Glutamatergic neuron (in vitro differentiated cells): ENCODE data around the gene C10orf67. TPM values are rescaled to one million over a fixed set of nuclear protein-coding genes. Genes with fewer than 3 reads are reported as not detected.

Source experiments
- DNase-seq: peaks from one replicate; pipeline ENCODE4 v3.0.0; 2022
- H3K27ac Mint-ChIP-seq: one replicate; pipeline ENCODE4 v1.8.0; 2020; ENCODE audit warnings: mild to moderate bottlenecking, mixed read lengths, inconsistent platforms; ENCODE audit not compliant: unreplicated experiment
- H3K27me3 Mint-ChIP-seq: one replicate; pipeline ENCODE4 v1.8.0; 2020; ENCODE audit warnings: mild to moderate bottlenecking, moderate library complexity, mixed read lengths, inconsistent platforms; ENCODE audit not compliant: unreplicated experiment
- H3K36me3 Mint-ChIP-seq: one replicate; pipeline ENCODE4 v1.8.0; 2020; ENCODE audit warnings: mild to moderate bottlenecking, mixed read lengths, inconsistent platforms; ENCODE audit not compliant: unreplicated experiment
- H3K4me1 Mint-ChIP-seq: one replicate; pipeline ENCODE4 v1.8.0; 2020; ENCODE audit warnings: mild to moderate bottlenecking, low read depth, mixed read lengths, inconsistent platforms; ENCODE audit not compliant: unreplicated experiment
- H3K4me3 Mint-ChIP-seq: one replicate; pipeline ENCODE4 v1.8.0; 2020; ENCODE audit warnings: mild to moderate bottlenecking, mixed read lengths, inconsistent platforms; ENCODE audit not compliant: unreplicated experiment
- H3K9me3 Mint-ChIP-seq: one replicate; pipeline ENCODE4 v1.8.0; 2020; ENCODE audit warnings: mild to moderate bottlenecking, moderate library complexity, mixed read lengths, inconsistent platforms; ENCODE audit not compliant: unreplicated experiment
- CTCF ChIP-seq: fragments of 200-600 bp; sonication (generic); IDR thresholded peaks from one replicate; pipeline ENCODE4 v1.5.0; 2021; ENCODE audit not compliant: partially characterized antibody, unreplicated experiment
- total RNA-seq: library from RNA; stranded (reverse); fragmentation: NEBNext Ultra II Directional; extraction: Animal tissue kit (Norgen Biotek cat#: 25700); gene quantifications from one replicate; pipeline ENCODE4 v1.2.1, GENCODE V29; 2021; ENCODE audit not compliant: unreplicated experiment

The C10orf67 gene
- total RNA-seq, 1 donor from 2014 or later: not detected

- no peak for DNase-seq
- no peak for TF ChIP-seq CTCF
- Mint-ChIP-seq H3K27ac (no peak overlapping the region), H3K27me3 (peaks cover 9% of the 10 kb centered on the region), H3K4me3 (no peak overlapping the region), H3K9me3 (peaks cover 2% of the 10 kb centered on the region), H3K36me3 (no peaks in the 10 kb centered on the region), H3K4me1 (no peaks in the 10 kb centered on the region)
These were observed 2.2 kb downstream of the C10orf67 start for GRCh38 chr10:23342213-23342884.

- H3K4me3 Mint-ChIP-seq: no peak overlapping the region
- no peak overlapping the region for H3K27ac Mint-ChIP-seq
- no peaks in the 10 kb centered on the region for H3K4me1 Mint-ChIP-seq
- no peak for TF ChIP-seq CTCF
- DNase-seq: no peak
- H3K27me3 Mint-ChIP-seq: peaks cover 9% of the 10 kb centered on the region
- peaks cover 2% of the 10 kb centered on the region for H3K9me3 Mint-ChIP-seq
- H3K36me3 Mint-ChIP-seq: no peaks in the 10 kb centered on the region
These were observed 3.6 kb downstream of the C10orf67 start for GRCh38 chr10:23341004-23341403.

- Mint-ChIP-seq H3K4me3 (no peak overlapping the region), H3K4me1 (no peaks in the 10 kb centered on the region), H3K36me3 (no peaks in the 10 kb centered on the region), H3K9me3 (peaks cover 2% of the 10 kb centered on the region), H3K27ac (no peak overlapping the region), H3K27me3 (peaks cover 9% of the 10 kb centered on the region)
- no peak for DNase-seq
- no peak for TF ChIP-seq CTCF
These were observed 4.2 kb downstream of the C10orf67 start for GRCh38 chr10:23340354-23340753.

GRCh38 chr10:23338886-23339285 lies 5.7 kb downstream of the C10orf67 start:
- peaks cover 2% of the 10 kb centered on the region for H3K9me3 Mint-ChIP-seq
- no peaks in the 10 kb centered on the region for H3K4me1 Mint-ChIP-seq
- no peak for DNase-seq
- no peak for TF ChIP-seq CTCF
- H3K4me3 Mint-ChIP-seq: no peak overlapping the region
- no peaks in the 10 kb centered on the region for H3K36me3 Mint-ChIP-seq
- peaks cover 11% of the 10 kb centered on the region for H3K27me3 Mint-ChIP-seq
- H3K27ac Mint-ChIP-seq: no peak overlapping the region

- Mint-ChIP-seq H3K9me3 (peaks cover 2% of the 10 kb centered on the region), H3K4me1 (no peaks in the 10 kb centered on the region), H3K36me3 (no peaks in the 10 kb centered on the region), H3K27me3 (peaks cover 11% of the 10 kb centered on the region), H3K27ac (no peak overlapping the region), H3K4me3 (no peak overlapping the region)
- no peak for TF ChIP-seq CTCF
- no peak for DNase-seq
These were observed 6.3 kb downstream of the C10orf67 start for GRCh38 chr10:23338155-23338828.
